Lower leg skin (tissue), 3 donors: ENCODE measurements around the gene ZSWIM8.

Source experiments
- CTCF ChIP-seq, 3 donors: fragments of 450-650 bp; IDR thresholded peaks; one replicate each; pipeline ENCODE4 v1.5.1; 2016; ENCODE audit warnings: antibody characterized with exemption in 3 of 3, mild to moderate bottlenecking in 3 of 3, moderate library complexity in 2 of 3
- POLR2A ChIP-seq, 2 donors: fragments of 450-650 bp; IDR thresholded peaks; one replicate each; pipeline ENCODE4 v1.6.1; 2016 to 2017; ENCODE audit warnings: antibody characterized with exemption in 2 of 2, mild to moderate bottlenecking in 1 of 2, moderate library complexity in 1 of 2

- no peak for TF ChIP-seq CTCF (IDR thresholded peaks at IDR 0.05)
- no peak for TF ChIP-seq POLR2A (IDR thresholded peaks at IDR 0.05)
Observed at GRCh38 chr10:73762915-73763314, 22.5 kb upstream of the ZSWIM8 start.
